GM19463 (cell line): Measurements from ENCODE around the gene FBXW8.
A peak's percentile ranks its signal among the peaks of the same experiment; 100 is the strongest.

ENCODE experiments used
- ATAC-seq: cut with Tn5 transposase; IDR thresholded peaks from one replicate; pipeline ENCODE4 v1.9.1; 2021; ENCODE audit warnings: mild to moderate bottlenecking, moderate library complexity; ENCODE audit not compliant: unreplicated experiment

Gene FBXW8, protein sequence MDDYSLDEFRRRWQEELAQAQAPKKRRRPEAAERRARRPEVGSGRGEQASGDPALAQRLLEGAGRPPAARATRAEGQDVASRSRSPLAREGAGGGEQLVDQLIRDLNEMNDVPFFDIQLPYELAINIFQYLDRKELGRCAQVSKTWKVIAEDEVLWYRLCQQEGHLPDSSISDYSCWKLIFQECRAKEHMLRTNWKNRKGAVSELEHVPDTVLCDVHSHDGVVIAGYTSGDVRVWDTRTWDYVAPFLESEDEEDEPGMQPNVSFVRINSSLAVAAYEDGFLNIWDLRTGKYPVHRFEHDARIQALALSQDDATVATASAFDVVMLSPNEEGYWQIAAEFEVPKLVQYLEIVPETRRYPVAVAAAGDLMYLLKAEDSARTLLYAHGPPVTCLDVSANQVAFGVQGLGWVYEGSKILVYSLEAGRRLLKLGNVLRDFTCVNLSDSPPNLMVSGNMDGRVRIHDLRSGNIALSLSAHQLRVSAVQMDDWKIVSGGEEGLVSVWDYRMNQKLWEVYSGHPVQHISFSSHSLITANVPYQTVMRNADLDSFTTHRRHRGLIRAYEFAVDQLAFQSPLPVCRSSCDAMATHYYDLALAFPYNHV

GRCh38 chr12:116910645-116911451, at the start of gene FBXW8:
Gene FBXW8, plus strand, starts transcription at chr12:116910950. Its CDS starts 88 bp downstream, at chr12:116911038.
- ATAC-seq: peak; percentile 93

DNA sequence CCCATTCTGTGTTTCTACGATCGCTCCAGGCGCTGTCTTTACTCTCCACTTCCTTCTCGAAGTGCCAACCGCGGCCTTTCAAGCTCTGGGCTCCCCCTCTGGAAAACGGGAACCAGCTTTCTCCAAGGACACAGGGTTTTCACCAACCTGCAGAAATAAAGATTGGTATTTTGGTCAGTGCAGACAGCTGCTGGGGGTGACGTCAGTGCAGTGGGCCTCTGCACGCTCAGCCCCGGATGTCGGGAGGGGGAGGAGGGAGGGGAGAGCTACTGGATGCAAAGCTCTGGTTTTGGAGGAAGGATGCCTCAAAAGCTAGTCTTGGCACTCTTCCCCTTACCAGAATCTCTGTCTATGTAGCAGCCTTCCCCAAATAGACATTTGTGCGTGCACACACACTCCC, 49.4 kb upstream of the FBXW8 start:
- peak; percentile 90 for ATAC-seq

DNA sequence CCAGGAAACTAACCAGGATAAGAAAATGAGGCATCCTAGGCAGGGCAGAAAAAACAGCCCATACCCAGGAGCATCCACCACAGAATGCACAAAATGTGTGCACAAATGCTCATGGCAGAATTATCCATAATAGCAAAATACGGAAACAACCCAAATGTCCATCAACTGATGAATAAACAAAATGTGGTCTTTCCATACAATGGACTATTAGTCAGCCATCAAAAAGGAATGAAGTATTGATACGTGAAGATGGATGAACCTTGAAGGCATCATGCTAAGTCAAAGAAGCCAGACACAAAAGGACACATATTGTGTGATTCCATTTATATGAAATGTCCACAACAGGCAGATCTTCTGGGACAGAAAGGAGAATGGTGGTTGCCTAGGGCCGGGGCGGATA, 48.6 kb upstream of the FBXW8 start:
- ATAC-seq: no peak

GRCh38 chr12:116863275-116863767, 47.4 kb upstream of the FBXW8 start:
- no peak for ATAC-seq

DNA sequence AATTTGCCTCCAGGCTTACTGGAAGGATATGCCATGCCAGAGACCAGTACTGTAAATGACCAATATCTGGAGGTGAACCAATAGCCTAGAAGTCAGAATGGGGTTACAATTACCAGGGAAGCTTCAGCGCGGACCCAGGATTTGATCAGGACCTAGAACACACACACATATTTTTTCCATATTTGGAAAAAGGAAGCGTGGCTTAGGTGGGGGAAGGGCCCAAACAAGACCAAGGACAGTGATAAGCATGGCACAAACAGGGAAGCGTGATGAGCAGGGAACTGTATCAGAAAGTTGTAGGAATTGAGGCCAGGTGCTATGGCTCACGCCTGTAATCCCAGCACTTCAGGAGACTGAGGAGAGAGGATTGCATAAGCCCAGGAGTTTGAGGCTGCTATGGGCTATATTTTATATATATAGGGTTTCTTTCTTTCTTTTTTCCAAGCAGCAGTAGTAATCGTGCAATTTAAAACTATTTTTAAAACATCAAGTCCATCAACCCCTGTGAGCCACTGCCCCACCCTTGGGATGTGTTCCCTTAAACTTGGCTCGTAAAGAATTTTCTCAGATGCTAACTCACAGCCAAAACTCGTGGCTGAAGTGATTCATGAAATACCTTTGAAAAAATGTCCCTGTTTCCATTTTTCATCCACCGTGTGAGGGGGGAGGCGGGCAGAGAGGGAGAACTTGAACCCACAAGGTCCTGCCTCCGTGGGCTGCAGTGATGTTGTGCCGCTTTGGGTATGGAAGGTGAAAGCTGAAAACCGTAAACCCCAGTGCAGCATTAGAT, 46.2 kb upstream of the FBXW8 start:
- ATAC-seq: no peak

DNA sequence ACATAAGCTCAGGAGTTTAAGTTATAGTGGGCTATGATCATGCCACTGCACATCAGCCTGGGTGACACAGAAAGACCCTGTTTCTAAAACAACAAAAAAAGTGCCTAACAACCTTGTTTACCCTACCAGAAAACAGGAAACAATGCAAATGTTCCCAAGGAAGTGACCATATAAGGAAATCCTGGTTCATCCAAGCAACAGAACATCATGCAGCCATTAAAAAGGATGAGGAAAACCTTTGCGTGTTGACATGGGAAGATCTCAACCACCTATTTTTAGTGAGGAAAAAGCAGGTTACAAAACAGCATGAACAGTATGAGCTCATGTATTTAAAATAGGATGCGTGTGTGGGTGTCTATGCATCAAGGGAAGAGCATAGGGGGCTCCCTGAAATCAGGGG, 43.2 kb upstream of the FBXW8 start:
- no peak for ATAC-seq

DNA sequence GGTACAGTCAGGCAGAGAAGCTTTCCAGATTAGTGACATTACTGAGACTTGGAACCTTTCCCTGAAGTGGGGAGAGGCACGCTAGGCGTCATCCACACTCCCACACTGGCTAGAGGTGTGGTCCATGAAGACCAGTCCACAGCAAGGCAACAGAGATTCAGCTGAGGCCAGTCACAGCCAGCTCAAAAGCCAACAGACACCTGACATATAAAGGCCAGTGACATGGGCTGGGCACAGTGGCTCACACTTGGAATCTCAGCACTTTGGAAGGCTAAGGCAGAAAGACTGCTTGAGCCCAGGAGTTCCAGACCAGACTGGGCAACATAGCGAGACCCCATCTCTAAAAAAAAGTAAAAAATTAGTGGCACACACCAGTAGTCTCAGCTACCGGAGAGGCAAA, 40.4 kb upstream of the FBXW8 start:
- no peak for ATAC-seq

GRCh38 chr12:116874324-116874995, 36.3 kb upstream of the FBXW8 start:
- no peak for ATAC-seq

GRCh38 chr12:116876151-116876869, 34.4 kb upstream of the FBXW8 start:
- no peak for ATAC-seq

GRCh38 chr12:116878567-116879508, 31.9 kb upstream of the FBXW8 start:
- ATAC-seq: no peak

GRCh38 chr12:116879509-116880212, 31.1 kb upstream of the FBXW8 start:
- no peak for ATAC-seq

- ATAC-seq: no peak
Observed at GRCh38 chr12:116880213-116880816, 30.4 kb upstream of the FBXW8 start.

- no peak for ATAC-seq
Observed at GRCh38 chr12:116880817-116881324, 29.9 kb upstream of the FBXW8 start.

- no peak for ATAC-seq
Observed at GRCh38 chr12:116881325-116881876, 29.3 kb upstream of the FBXW8 start, which contains the start of gene HRK. Gene HRK, minus strand, starts transcription at chr12:116881441. Its CDS starts 134 bp downstream, at chr12:116881307.

DNA sequence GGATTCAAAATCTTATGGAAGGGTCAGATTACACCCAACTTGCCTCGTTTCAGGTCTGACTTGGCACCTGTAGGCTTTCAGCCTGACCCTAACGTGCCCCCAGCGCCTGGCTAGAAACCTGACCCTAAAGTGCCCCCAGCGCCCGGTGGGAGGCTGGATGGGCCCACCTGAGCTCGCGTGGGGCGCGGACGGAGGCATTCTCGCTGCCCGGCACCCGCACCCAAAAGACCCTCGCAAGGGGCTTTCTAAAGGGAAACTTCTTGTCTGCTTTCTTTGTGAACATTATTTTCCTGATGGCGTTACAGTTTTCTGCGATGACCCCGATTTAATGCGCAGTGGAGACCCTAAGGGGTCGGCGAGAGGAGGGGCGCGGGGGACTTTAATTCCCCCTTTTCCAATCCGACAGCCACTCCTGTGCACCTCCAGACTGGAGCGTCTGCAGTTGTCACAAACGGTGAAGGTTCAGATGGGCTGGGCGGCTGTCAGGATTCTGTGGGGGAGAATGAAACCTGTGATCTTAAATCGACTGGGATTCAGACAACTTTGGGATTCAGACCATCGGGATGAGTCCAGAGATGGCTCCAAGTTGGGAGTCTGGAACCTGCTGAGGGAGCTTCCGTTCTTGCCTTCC, 28.8 kb upstream of the FBXW8 start:
- ATAC-seq: no peak

- no peak for ATAC-seq
Observed at GRCh38 chr12:116882742-116883141, 28.0 kb upstream of the FBXW8 start.
